CD4-positive, alpha-beta T cell treated with Interleukin-4 for 1 hour (primary cell): ENCODE results near the gene RBM43.
"Not testable (repeated sequence)": the region's sequence is repeated elsewhere in the genome, so short reads cannot be mapped to it uniquely, and the experiment has no call there.

ENCODE experiments used
- DNase-seq, 2 donors: peaks; one replicate each; pipeline ENCODE4 v3.0.0-alpha.2; 2020 to 2022

RBM43 gene

GRCh38 chr2:151261231-151261976 is at the start of gene RBM43:
TSS of gene RBM43 (minus strand) at chr2:151261863. CDS start at chr2:151261727, 136 bp downstream.
- DNase-seq, result peak; percentile 85 to 89

GRCh38 chr2:151310313-151310712 is 48.6 kb upstream of the RBM43 start:
- DNase-seq, result not testable (repeated sequence)

GRCh38 chr2:151306621-151307020 is 45.0 kb upstream of the RBM43 start:
- no peak for DNase-seq

GRCh38 chr2:151305129-151305691 is 43.5 kb upstream of the RBM43 start:
- DNase-seq, result no peak

- no peak for DNase-seq
Measured at GRCh38 chr2:151302879-151303278, 41.2 kb upstream of the RBM43 start.

- DNase-seq, result no peak
Measured at GRCh38 chr2:151302404-151302803, 40.7 kb upstream of the RBM43 start.

- no peak for DNase-seq
Measured at GRCh38 chr2:151299920-151300539, 38.4 kb upstream of the RBM43 start.

GRCh38 chr2:151297882-151298281 is 36.2 kb upstream of the RBM43 start:
- peak in 1 of 2 donors; percentile 7 for DNase-seq

- not testable (repeated sequence) for DNase-seq
Measured at GRCh38 chr2:151295926-151296325, 34.3 kb upstream of the RBM43 start.

GRCh38 chr2:151292546-151292945 is 30.9 kb upstream of the RBM43 start:
- DNase-seq, result no peak

- no peak for DNase-seq
Measured at GRCh38 chr2:151292141-151292540, 30.5 kb upstream of the RBM43 start.

- no peak for DNase-seq
Measured at GRCh38 chr2:151291224-151291623, 29.6 kb upstream of the RBM43 start.

- no peak for DNase-seq
Measured at GRCh38 chr2:151289972-151290866, 28.6 kb upstream of the RBM43 start.

- no peak for DNase-seq
Measured at GRCh38 chr2:151287513-151288250, 26.0 kb upstream of the RBM43 start.

- no peak for DNase-seq
Measured at GRCh38 chr2:151282401-151282800, 20.7 kb upstream of the RBM43 start.

GRCh38 chr2:151280271-151280670 is 18.6 kb upstream of the RBM43 start:
- no peak for DNase-seq

- no peak for DNase-seq
Measured at GRCh38 chr2:151278487-151278886, 16.8 kb upstream of the RBM43 start.

GRCh38 chr2:151277067-151277466 is 15.4 kb upstream of the RBM43 start:
- DNase-seq, result no peak

- DNase-seq, result no peak
Measured at GRCh38 chr2:151275291-151275690, 13.6 kb upstream of the RBM43 start.

GRCh38 chr2:151271824-151272223 is 10.2 kb upstream of the RBM43 start:
- no peak for DNase-seq

GRCh38 chr2:151269798-151270568 is 8.3 kb upstream of the RBM43 start:
- DNase-seq, result no peak

- DNase-seq, result no peak
Measured at GRCh38 chr2:151268085-151268484, 6.4 kb upstream of the RBM43 start.
